ENCODE measurements around the gene OGFOD2. TPM values are rescaled to one million over a fixed set of nuclear protein-coding genes. Genes with fewer than 3 reads are reported as not detected.

OGFOD2 gene
- total and polyA plus RNA-seq, 2 donors (not counting 1 experiment from before 2014, with no cell fraction given) = 26.7 to 99.3 TPM

GRCh38 chr12:122986258-122986871 lies 11.3 kb downstream of the OGFOD2 start:
- Histone ChIP-seq H3K9me3 (ENCODE audit: control extremely low read depth in 1 of 3, control insufficient read depth in 2 of 3, insufficient read depth in 1 of 3, low read length in 2 of 3) (no peaks in the 10 kb centered on the region), H2AFZ (ENCODE audit: insufficient read depth, low read depth, low read length, poor library complexity, severe bottlenecking) (no peak overlapping the region), H3K36me3 (replicated peaks in 1 of 2; ENCODE audit: control extremely low read depth in 1 of 2, control insufficient read depth in 1 of 2, extremely low read depth in 1 of 2, insufficient read depth in 2 of 2, low read length in 1 of 2) (peaks cover 0 to 16% of the 10 kb centered on the region in 2 experiments), H3K4me2 (replicated peaks; ENCODE audit: low read depth, low read length, poor library complexity, severe bottlenecking) (no peak overlapping the region), H3K27me3 (replicated peaks in 1 of 4; ENCODE audit: control extremely low read depth in 1 of 4, control insufficient read depth in 3 of 4, insufficient read depth in 4 of 4, low read length in 3 of 4) (no peaks in the 10 kb centered on the region), H3K27ac (ENCODE audit: low read length in 2 of 2) (no peak overlapping the region), H3K79me2 (ENCODE audit: control insufficient read depth, insufficient read depth, low read length) (peaks cover 8% of the 10 kb centered on the region), H3K9ac (ENCODE audit: low read length) (no peak overlapping the region), H3K4me1 (ENCODE audit: control insufficient read depth in 2 of 2, insufficient read depth in 2 of 2, low read length in 2 of 2) (peaks cover 12 to 24% of the 10 kb centered on the region in 2 donors), H3K4me3 (ENCODE audit: control extremely low read depth in 1 of 5, extremely low read depth in 1 of 5, insufficient read depth in 1 of 5, low read depth in 2 of 5, low read length in 4 of 5) (no peak overlapping the region), H4K20me1 (ENCODE audit: control insufficient read depth, insufficient read depth, low read length, poor library complexity, severe bottlenecking) (peaks cover 19% of the 10 kb centered on the region)
- DNase-seq = no peak
- Mint-ChIP-seq H3K27me3 (no peaks in the 10 kb centered on the region), H3K4me1 (peaks cover 30% of the 10 kb centered on the region), H3K27ac (no peak overlapping the region), H3K4me3 (no peak overlapping the region), H3K9me3 (ENCODE audit: insufficient read depth) (no peaks in the 10 kb centered on the region)
- intact Hi-C loops (cut with micrococcal nuclease) = no loop called here
- no peak for TF ChIP-seq CTCF (IDR thresholded peaks at IDR 0.05)
- no peak for TF ChIP-seq EZH2 (IDR thresholded peaks at IDR 0.05; ENCODE audit: borderline replicate concordance, insufficient read depth, low read depth, low read length, poor library complexity, severe bottlenecking)
- WGBS (ENCODE audit: insufficient coverage) = 97% methylated on average over 40 of the region's 40 CpGs
- CTCF ChIA-PET = no interaction called here
- POLR2A ChIA-PET = interaction anchor here (0.6 kb wide), 1 partner anchor 227 kb away, joined by 6 read pairs; no protein-coding TSS in a partner anchor
- ATAC-seq (ENCODE audit: low read depth) = no peak

GRCh38 chr12:122987086-122987951 lies 12.3 kb downstream of the OGFOD2 start:
- no peak for ATAC-seq (ENCODE audit: low read depth)
- 98% methylated on average over 39 of the region's 39 CpGs for WGBS (ENCODE audit: insufficient coverage)
- no peak overlapping the region for H3K4me3 ChIP-seq (ENCODE audit: control extremely low read depth in 1 of 5, extremely low read depth in 1 of 5, insufficient read depth in 1 of 5, low read depth in 2 of 5, low read length in 4 of 5)
- POLR2A ChIA-PET = no interaction called here
- peaks cover 0 to 10% of the 10 kb centered on the region in 2 experiments for H3K36me3 ChIP-seq (replicated peaks in 1 of 2; ENCODE audit: control extremely low read depth in 1 of 2, control insufficient read depth in 1 of 2, extremely low read depth in 1 of 2, insufficient read depth in 2 of 2, low read length in 1 of 2)
- no peak overlapping the region for H3K27ac ChIP-seq (ENCODE audit: low read length in 2 of 2)
- TF ChIP-seq EZH2 (IDR thresholded peaks at IDR 0.05; ENCODE audit: borderline replicate concordance, insufficient read depth, low read depth, low read length, poor library complexity, severe bottlenecking) (no peak), CTCF (IDR thresholded peaks at IDR 0.05) (no peak)
- H3K4me1 Mint-ChIP-seq = peaks cover 21% of the 10 kb centered on the region
- no peaks in the 10 kb centered on the region for H3K27me3 Mint-ChIP-seq
- intact Hi-C loops (cut with micrococcal nuclease) = no loop called here
- no peaks in the 10 kb centered on the region for H3K9me3 ChIP-seq (ENCODE audit: control extremely low read depth in 1 of 3, control insufficient read depth in 2 of 3, insufficient read depth in 1 of 3, low read length in 2 of 3)
- H3K9ac ChIP-seq (ENCODE audit: low read length) = no peak overlapping the region
- H3K27me3 ChIP-seq (replicated peaks in 1 of 4; ENCODE audit: control extremely low read depth in 1 of 4, control insufficient read depth in 3 of 4, insufficient read depth in 4 of 4, low read length in 3 of 4) = no peaks in the 10 kb centered on the region
- H3K4me3 Mint-ChIP-seq = no peak overlapping the region
- peaks cover 3 to 14% of the 10 kb centered on the region in 2 donors for H3K4me1 ChIP-seq (ENCODE audit: control insufficient read depth in 2 of 2, insufficient read depth in 2 of 2, low read length in 2 of 2)
- H3K27ac Mint-ChIP-seq = no peak overlapping the region
- CTCF ChIA-PET = no interaction called here
- H3K79me2 ChIP-seq (ENCODE audit: control insufficient read depth, insufficient read depth, low read length) = peaks cover 4% of the 10 kb centered on the region
- H3K4me2 ChIP-seq (replicated peaks; ENCODE audit: low read depth, low read length, poor library complexity, severe bottlenecking) = no peak overlapping the region
- no peaks in the 10 kb centered on the region for H3K9me3 Mint-ChIP-seq (ENCODE audit: insufficient read depth)
- no peak for DNase-seq
- no peak overlapping the region for H2AFZ ChIP-seq (ENCODE audit: insufficient read depth, low read depth, low read length, poor library complexity, severe bottlenecking)
- H4K20me1 ChIP-seq (ENCODE audit: control insufficient read depth, insufficient read depth, low read length, poor library complexity, severe bottlenecking) = peaks cover 10% of the 10 kb centered on the region
